Measurements from ENCODE around the gene CNGA1.
"Not testable (repeated sequence)": the region's sequence is repeated elsewhere in the genome, so short reads cannot be mapped to it uniquely, and the experiment has no call there.

Gene CNGA1

DNA sequence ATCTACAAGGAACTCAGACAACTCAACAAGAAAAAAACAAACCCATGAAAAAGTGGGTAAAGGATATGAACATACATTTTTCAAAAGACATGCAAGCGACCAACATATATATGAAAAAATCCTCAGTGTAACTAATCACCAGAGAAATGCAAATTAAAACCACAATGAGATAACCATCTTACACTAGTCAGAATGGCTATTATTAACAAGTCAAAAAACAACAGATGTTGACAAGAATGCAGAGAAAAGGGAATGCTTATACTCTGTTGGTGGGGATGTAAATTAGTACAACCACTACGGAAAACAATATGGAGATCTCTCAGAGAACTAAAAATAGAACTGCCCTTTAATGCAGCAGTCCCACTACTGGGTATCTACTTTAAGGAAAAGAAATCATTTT lies 12.2 kb upstream of the CNGA1 start:
- no peak for DNase-seq

GRCh38 chr4:48027653-48028052 lies 11.2 kb upstream of the CNGA1 start:
- DNase-seq: no peak

- DNase-seq: peak; percentile 91
Measured at GRCh38 chr4:48025005-48025404, 8.5 kb upstream of the CNGA1 start.

GRCh38 chr4:48024522-48024921 lies 8.0 kb upstream of the CNGA1 start:
- peak; percentile 37 for DNase-seq

- DNase-seq: no peak
Measured at GRCh38 chr4:48022192-48022799, 5.8 kb upstream of the CNGA1 start.

- DNase-seq: no peak
Measured at GRCh38 chr4:48021100-48021499, 4.6 kb upstream of the CNGA1 start.

GRCh38 chr4:48018112-48018511 lies 1.6 kb upstream of the CNGA1 start:
- no peak for DNase-seq

GRCh38 chr4:48017108-48017571 lies 659 bp upstream of the CNGA1 start:
- DNase-seq: no peak

- no peak for DNase-seq
Measured at GRCh38 chr4:48015678-48016077, 803 bp downstream of the CNGA1 start.

- no peak for DNase-seq
Measured at GRCh38 chr4:48015216-48015615, 1.3 kb downstream of the CNGA1 start.

DNA sequence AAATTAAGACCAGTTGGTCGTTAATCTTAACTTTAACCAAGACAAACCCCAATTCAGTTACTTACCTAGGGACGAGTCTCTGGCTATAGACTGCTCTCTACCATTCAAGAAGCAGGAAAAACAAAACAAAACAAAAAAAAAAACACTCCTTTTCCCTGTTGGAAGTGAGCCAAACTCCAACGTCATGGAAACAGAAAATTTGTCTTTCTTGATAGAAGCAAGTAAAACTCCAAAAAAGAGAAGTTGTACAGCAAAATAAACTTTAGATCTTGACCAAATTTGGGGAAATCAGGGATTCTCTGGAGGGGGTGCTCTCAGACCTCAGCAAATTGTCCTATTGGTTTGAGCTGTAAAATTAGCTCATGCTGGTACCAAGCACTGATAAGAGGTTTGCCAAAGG lies 3.7 kb downstream of the CNGA1 start:
- no peak for DNase-seq

DNA sequence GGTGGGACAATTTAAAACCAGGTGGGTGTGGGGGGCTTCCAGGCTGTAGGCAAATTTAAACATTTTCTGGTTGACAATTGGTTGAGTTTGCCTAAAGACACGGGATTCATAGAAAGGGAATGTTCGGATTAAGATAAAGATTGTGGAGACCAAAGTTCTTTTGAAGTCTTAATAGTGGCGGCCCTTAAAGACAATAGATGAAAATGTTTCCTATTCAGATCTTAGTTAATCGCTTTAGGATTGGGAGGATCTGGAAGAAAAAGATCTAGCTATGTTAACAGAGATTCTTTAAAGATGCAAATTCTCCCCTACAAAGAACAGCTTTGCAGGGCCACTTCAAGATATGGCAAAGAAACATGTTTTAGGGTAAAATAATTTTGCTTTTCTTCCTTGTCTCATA lies 4.8 kb downstream of the CNGA1 start:
- no peak for DNase-seq

DNA sequence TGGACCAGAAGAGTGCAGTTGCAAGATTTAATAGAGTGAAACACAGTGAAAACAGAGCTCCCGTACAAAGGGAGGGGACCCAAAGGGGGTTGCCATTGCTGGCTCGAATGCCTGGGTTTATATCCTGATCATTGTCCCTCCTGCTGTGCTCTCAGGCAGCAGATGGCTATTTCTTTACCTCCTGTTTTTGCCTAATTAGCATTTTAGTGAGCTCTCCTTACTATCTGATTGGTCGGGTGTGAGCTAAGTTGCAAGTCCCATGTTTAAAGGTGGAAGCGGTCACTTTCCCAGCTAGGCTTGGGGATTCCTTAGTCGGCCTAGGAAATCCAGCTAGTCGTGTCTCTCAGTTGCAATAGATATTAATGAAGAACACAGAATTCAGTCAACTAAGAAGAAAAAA lies 5.6 kb downstream of the CNGA1 start:
- DNase-seq: not testable (repeated sequence)

DNA sequence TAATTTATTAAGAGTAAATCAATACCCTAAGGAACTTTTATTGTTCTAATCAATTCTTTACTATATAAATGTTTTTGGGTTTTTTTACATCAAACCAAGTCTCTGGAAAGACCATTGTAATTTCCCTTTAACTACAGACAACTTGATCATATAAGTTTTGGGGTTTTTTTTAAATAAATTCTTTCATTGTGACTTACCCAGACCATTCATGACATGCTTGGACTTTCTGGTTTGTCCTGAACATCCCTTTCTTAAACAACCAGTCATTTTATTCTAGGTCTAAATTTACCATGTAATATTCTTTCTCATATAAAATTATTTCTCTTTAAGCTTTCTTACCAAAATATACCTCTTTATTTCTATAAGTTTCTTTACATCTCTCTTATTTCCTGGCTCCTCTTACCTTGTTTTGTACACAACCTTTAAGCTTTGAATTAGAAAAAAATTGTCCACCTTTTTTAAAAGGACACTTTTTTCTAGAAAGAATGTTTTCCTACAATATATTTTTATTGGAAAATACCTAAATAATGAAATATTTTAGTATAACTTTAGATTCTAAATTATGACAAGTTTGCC lies 8.4 kb downstream of the CNGA1 start:
- no peak for DNase-seq

DNA sequence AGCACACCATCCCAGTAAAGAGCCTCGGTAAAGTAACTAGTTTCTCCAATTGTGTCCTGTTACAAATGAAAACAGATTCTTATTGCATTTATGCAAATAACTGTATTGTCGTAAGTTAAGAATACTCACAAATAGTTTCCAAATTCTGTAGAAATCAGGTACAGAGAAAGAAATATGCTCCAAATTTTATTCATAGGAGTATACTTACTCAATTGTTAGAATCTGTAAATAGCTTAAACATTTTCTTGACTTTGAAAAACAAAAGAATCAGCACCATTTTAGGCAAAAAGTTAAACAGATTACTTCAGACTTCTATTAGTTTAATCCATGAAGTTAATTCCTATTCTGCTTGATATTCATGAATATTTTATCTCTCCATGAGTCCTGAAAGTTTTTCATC lies 10.7 kb downstream of the CNGA1 start:
- no peak for DNase-seq

GRCh38 chr4:48003568-48003967 lies 12.9 kb downstream of the CNGA1 start:
- peak; percentile 17 for DNase-seq

DNA sequence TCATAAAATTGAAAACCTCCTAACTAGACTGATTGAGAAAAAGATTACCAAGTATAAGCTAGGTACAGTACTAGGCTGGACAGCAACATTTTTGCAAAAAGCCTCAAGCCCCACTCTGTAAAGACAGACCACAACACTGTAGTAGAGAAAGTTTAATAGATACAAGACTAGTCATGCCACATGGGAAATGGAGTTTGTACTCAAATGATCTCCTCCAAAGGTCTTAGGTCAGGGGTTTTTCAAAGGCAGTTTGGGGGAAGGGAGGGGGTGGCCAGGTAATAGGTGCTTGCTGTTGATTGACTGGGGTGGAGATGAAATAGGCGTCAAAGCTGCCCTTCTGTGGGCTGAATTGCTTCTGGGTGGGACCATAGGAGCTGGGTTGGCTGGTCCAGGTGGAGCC lies 14.2 kb downstream of the CNGA1 start:
- no peak for DNase-seq

DNA sequence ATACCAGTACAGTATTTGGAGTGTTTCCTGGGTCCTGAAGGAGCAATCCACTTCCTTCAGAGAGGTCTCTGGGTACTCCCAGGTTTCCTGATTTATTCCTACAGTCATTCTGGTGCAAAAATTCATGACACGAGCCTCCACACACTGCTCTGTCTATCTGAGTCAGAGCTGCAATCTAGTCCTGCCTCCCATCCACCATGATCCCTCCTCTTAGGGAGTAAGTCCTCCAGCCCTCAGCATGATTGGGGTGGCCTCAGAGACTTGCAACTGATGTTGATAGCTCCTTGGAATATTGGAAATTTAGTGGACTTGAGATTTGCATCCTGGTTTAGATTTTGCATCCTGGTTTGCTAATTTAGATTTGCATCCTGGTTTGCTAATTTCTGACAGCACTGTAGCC lies 20.5 kb downstream of the CNGA1 start:
- no peak for DNase-seq

DNA sequence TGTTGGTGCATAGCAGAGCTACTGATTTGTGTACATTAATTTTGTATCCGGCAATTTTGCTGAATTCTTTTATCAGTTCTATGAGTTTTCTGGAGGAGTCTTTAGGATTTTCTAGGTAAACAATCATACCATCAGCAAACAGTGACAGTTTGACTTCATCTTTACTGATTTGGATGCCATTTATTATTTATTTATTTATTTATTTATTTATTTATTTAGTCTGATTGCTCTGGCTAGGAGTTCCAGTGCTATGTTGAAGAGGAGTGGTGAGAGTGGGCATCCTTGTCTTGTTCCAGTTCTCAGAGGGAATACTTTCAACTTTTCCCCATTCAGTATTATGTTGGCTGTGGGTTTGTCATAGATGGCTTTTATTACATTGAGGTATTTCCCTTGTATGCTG lies 24.0 kb downstream of the CNGA1 start:
- not testable (repeated sequence) for DNase-seq

GRCh38 chr4:47990145-47990544 lies 26.3 kb downstream of the CNGA1 start:
- no peak for DNase-seq

DNA sequence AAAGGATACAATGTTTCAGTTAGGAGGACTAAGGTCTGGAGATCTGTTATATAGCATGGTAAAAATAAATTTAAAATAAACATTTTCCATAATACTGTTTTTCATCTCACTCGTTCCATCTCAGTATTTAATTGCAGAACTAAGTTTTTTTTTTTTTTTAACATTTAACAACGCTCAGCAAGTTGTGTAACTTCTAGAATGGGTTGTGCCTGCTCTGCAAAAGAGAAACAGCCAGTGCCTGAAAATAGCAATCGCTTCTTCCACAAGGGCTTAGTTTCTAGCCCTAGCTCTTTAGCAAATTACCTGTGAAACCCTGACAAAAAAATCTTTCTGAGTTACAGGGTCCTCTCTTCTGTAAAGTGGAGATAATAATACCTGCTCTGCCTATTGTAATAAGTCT lies 41.9 kb downstream of the CNGA1 start:
- no peak for DNase-seq

DNA sequence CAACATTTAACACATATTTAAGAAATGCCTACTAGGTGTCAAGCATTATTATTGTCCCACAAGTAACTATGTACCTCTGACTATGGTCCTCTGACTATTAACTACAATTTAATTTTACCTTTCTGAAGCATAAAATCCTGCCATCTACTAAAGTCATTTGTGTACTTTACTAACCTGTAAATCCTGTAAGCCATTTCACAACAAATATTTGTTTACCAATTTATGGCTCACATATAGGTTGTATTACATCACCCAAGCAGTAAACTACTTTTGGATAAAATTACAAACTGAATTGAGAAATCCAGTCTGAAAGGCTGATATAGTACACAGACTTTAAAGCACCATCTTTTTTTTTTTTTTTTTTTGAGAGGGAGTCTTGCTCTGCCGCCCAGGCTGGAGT lies 43.8 kb downstream of the CNGA1 start:
- no peak for DNase-seq

GRCh38 chr4:47972181-47972580 lies 44.3 kb downstream of the CNGA1 start:
- DNase-seq: no peak

DNA sequence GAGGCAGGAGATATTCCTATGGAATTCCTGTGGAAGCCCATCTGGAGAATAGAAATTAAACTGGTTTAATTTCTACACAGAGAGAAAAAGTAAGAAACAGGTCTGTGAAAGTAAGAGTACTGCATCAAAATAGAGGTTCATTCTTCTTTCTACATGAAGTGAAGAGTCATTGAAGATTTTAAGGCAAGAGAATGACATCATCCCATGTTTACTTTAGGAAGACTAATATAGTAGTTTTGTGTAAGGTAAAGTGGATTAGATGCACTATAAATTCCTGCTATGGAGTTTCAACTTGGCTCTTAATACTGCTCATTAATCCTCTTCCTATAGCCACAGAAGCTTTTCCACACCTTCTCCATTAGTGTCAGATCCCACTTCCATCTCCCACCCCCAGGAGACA lies 47.6 kb downstream of the CNGA1 start:
- DNase-seq: no peak

- DNase-seq: no peak
Measured at GRCh38 chr4:47954677-47955076, 61.8 kb downstream of the CNGA1 start.

All from NCI-H1092 treated with DMSO at 0.1 percent for 48 hours (cell line).